Nephron (organoid): ENCODE data around the gene PPIG.
"Not testable (repeated sequence)": the region's sequence is repeated elsewhere in the genome, so short reads cannot be mapped to it uniquely, and the experiment has no call there.

Experiments used
- H3K27ac Mint-ChIP-seq, 3 experiments: 2 replicates each; pipeline ENCODE4 v1.8.0; 2020; ENCODE audit warnings: mixed read lengths in 3 of 3, mild to moderate bottlenecking in 2 of 3, moderate library complexity in 1 of 3
- H3K27me3 Mint-ChIP-seq: 2 replicates; pipeline ENCODE4 v1.8.0; 2021; ENCODE audit warnings: low read depth, mild to moderate bottlenecking, moderate library complexity, mixed read lengths
- H3K36me3 Mint-ChIP-seq: 2 replicates; pipeline ENCODE4 v1.8.0; 2020; ENCODE audit warnings: low read depth, mixed read lengths
- H3K4me1 Mint-ChIP-seq: 2 replicates; pipeline ENCODE4 v1.8.0; 2020; ENCODE audit warnings: mixed read lengths
- H3K4me3 Mint-ChIP-seq, 3 experiments: 2 replicates each; pipeline ENCODE4 v1.8.0; 2020; ENCODE audit warnings: mild to moderate bottlenecking in 3 of 3, mixed read lengths in 3 of 3, moderate library complexity in 2 of 3
- H3K9me3 Mint-ChIP-seq: 2 replicates; pipeline ENCODE4 v1.8.0; 2020; ENCODE audit warnings: mixed read lengths
- TF ChIP-seq, protein P1 (sequence below), 3 experiments: fragments of 200-600 bp; sonication (generic); IDR thresholded peaks; one replicate each; pipeline ENCODE4 v1.5.0; 2021; ENCODE audit warnings: antibody characterized with exemption in 3 of 3; ENCODE audit not compliant: unreplicated experiment in 3 of 3

PPIG gene

DNA sequence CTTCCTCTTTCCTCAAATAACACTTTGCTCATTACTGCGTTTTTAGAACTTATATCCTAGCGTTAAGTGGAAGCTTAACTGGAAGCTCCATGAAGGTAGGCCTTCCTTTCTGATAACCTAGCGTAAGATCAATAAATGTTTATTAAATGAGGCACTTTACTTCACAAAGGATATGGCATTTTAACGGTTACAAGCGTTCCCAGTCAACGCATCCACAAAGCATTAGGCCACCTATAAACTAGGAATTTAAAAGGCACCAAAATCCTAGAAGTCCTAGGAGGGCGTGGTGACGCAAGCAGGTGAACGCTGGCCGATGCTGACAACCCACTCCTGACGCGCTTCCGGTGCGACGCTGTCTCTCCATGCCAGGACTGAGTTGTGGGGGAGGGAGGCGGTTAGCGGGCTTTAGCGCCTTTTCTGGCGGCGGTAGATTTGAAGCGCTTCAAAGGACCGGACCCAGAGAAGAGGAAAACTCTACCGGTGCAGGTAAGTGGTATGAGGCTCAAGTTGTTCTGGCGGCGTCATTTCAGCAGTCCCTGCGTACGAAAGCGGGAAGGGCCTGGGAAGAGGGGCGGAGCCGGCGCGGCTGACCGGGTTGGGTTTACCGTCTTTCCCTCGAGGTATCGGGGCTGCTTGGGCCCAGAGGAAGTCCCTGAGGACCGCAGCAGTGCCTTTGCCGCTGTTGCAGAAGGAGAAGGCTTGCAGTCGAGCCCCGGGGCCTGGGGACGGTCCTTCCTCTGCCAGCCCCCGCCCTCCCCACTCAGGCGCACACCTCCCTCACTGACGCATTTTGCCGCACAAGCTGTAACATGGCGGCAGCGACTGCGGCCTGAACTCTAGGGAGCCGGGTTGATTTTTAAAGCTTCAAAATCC is at the start of gene PPIG:
TSS of gene PPIG (plus strand) at position 347 of the 873 bp plus-strand sequence. CDS start 19,691 bp downstream, outside the sequence.
- H3K27ac Mint-ChIP-seq = peak within 1 kb of the TSS; percentile 96 to 100 (median 100)
- peaks cover 18% of the 10 kb centered on the region for H3K4me1 Mint-ChIP-seq
- TF ChIP-seq, protein P1, sequence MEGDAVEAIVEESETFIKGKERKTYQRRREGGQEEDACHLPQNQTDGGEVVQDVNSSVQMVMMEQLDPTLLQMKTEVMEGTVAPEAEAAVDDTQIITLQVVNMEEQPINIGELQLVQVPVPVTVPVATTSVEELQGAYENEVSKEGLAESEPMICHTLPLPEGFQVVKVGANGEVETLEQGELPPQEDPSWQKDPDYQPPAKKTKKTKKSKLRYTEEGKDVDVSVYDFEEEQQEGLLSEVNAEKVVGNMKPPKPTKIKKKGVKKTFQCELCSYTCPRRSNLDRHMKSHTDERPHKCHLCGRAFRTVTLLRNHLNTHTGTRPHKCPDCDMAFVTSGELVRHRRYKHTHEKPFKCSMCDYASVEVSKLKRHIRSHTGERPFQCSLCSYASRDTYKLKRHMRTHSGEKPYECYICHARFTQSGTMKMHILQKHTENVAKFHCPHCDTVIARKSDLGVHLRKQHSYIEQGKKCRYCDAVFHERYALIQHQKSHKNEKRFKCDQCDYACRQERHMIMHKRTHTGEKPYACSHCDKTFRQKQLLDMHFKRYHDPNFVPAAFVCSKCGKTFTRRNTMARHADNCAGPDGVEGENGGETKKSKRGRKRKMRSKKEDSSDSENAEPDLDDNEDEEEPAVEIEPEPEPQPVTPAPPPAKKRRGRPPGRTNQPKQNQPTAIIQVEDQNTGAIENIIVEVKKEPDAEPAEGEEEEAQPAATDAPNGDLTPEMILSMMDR (IDR thresholded peaks at IDR 0.05; ENCODE audit: unreplicated experiment in 3 of 3) = no peak
- peaks cover 14% of the 10 kb centered on the region for H3K36me3 Mint-ChIP-seq
- peaks cover 3% of the 10 kb centered on the region for H3K27me3 Mint-ChIP-seq
- H3K9me3 Mint-ChIP-seq = peaks cover 6% of the 10 kb centered on the region
- H3K4me3 Mint-ChIP-seq = peak within 1 kb of the TSS; percentile 99 to 100 (median 100)

DNA sequence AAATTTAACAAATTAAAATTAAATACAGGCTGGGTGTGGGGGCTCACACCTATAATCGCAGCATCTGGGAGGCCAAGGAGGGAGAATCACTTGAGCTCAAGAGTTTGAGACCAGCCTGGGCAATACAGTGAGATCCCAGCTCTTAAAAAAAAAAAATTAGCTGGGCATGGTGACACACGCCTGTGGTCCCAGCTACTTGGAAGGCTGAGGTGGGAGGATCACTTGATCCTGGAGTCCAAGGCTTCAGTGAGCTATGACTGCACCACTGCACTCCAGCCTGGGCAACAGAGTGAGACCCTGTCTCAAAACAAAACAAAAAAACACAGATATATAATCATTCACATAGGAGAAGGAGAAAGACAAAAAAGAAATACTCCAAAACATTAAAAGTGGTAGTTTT is 44.7 kb upstream of the PPIG start:
- not testable (repeated sequence) for H3K27me3 Mint-ChIP-seq, H3K27ac Mint-ChIP-seq, H3K4me1 Mint-ChIP-seq, H3K4me3 Mint-ChIP-seq, H3K9me3 Mint-ChIP-seq
- H3K36me3 Mint-ChIP-seq = peaks cover 14% of the 10 kb centered on the region

- TF ChIP-seq, protein P1 (IDR thresholded peaks at IDR 0.05; ENCODE audit: unreplicated experiment in 3 of 3) = no peak
- Mint-ChIP-seq H3K9me3 (no peaks in the 10 kb centered on the region), H3K27me3 (no peaks in the 10 kb centered on the region), H3K36me3 (peaks cover 14% of the 10 kb centered on the region), H3K4me1 (no peaks in the 10 kb centered on the region), H3K27ac (no peak overlapping the region), H3K4me3 (no peak overlapping the region)
These were observed 44.0 kb upstream of the PPIG start for GRCh38 chr2:169540146-169540545.

DNA sequence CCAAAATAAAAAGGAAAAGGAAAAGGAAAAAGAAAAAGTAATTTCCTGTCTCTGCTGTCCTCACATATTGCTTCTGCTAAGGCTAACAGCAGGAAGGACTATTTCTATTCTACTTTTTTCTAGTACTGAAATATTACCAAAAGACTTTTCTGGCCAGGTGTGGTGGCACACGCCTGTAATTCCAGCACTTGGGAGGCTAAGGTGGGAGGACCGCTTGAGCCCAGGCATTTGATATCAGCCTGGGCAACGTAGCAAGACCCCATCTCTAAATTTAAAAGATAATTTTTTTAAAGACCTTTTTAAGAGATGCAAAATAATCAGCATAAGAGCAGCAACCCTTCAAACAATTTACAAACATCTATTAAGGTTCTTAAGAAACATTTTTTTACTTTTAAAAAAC is 41.7 kb upstream of the PPIG start:
- Mint-ChIP-seq H3K9me3 (no peaks in the 10 kb centered on the region), H3K27ac (no peak overlapping the region), H3K4me1 (no peaks in the 10 kb centered on the region), H3K4me3 (no peak overlapping the region), H3K27me3 (no peaks in the 10 kb centered on the region), H3K36me3 (peaks cover 17% of the 10 kb centered on the region)
- TF ChIP-seq, protein P1 (IDR thresholded peaks at IDR 0.05; ENCODE audit: unreplicated experiment in 3 of 3) = no peak

DNA sequence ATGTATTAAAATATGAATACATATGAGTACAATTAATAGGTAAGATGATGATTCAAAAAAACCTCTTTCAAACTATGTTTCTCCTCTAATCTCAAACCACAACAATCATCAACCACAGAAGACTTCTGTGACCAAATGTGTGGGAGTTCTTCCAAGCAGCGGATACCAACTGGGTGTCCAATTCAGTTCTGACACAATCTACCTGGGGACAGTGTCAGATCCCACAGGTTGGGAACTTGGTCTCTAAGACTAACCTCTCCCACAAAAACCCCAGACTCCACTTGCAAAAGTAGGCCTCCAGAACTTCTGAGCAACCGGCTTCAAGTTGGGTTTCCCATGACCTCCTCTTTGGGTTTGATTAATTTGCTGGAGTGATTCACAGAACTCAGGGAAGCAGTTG is 37.4 kb upstream of the PPIG start:
- no peaks in the 10 kb centered on the region for H3K9me3 Mint-ChIP-seq
- no peaks in the 10 kb centered on the region for H3K27me3 Mint-ChIP-seq
- TF ChIP-seq, protein P1 (IDR thresholded peaks at IDR 0.05; ENCODE audit: unreplicated experiment in 3 of 3) = no peak
- no peak overlapping the region for H3K4me3 Mint-ChIP-seq
- no peak overlapping the region for H3K27ac Mint-ChIP-seq
- peaks cover 19% of the 10 kb centered on the region for H3K36me3 Mint-ChIP-seq
- no peaks in the 10 kb centered on the region for H3K4me1 Mint-ChIP-seq

DNA sequence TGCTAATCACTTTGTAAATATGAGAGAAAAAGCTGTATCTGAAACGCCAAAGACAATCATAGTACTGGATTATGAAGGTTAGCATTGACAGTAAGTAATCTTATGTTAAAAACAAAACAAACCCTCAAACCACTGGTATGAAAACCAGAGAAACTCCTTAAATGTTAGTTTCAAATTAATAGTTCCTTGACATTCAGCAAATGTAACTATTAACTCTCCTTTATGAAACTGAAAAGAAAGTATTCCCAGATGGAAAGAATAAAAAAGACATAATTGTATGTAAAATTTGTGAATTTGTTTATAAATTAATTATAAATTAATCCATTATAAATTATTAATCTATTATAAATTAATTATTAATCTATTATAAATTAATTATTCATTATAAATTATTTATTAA is 22.8 kb upstream of the PPIG start:
- no peaks in the 10 kb centered on the region for H3K9me3 Mint-ChIP-seq
- TF ChIP-seq, protein P1 (IDR thresholded peaks at IDR 0.05; ENCODE audit: unreplicated experiment in 3 of 3) = no peak
- no peak overlapping the region for H3K4me3 Mint-ChIP-seq

DNA sequence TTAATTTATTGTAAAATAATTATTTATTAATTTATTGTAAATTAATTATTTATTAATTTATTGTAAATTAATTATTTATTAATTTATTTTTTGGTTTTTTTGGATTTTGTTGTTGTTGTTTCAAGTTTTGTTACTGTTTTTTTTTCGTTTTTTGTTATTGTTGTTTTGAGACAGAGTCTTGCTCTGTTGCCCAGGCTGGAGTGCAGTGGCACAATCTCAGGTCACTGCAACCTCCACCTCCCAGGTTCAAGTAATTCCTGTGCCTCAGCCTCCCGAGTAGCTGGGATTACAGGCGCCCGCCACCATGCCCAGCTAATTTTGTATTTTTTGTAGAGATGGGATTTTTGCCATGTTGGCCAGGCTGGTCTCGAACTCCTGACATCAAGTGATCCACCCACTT is 22.1 kb upstream of the PPIG start:
- H3K36me3 Mint-ChIP-seq = peaks cover 29% of the 10 kb centered on the region
- H3K9me3 Mint-ChIP-seq, H3K4me1 Mint-ChIP-seq, H3K4me3 Mint-ChIP-seq, H3K27ac Mint-ChIP-seq, H3K27me3 Mint-ChIP-seq: not testable (repeated sequence)

More for the DNA sequence above, 22.8 kb upstream of the PPIG start:
- H3K27ac Mint-ChIP-seq = no peak overlapping the region
- no peaks in the 10 kb centered on the region for H3K27me3 Mint-ChIP-seq
- peaks cover 29% of the 10 kb centered on the region for H3K36me3 Mint-ChIP-seq
- no peaks in the 10 kb centered on the region for H3K4me1 Mint-ChIP-seq
